Rectal smooth muscle tissue (tissue), 1 donor: ENCODE results near the gene JAKMIP3.

ENCODE experiments used
- H3K27ac ChIP-seq: one replicate; pipeline ENCODE4 v1.7.0; 2013; ENCODE audit warnings: low read depth, low read length, inconsistent platforms
- H3K27me3 ChIP-seq: one replicate; pipeline ENCODE4 v1.7.0; 2013; ENCODE audit warnings: low read length; ENCODE audit not compliant: control insufficient read depth, insufficient read depth
- H3K36me3 ChIP-seq: one replicate; pipeline ENCODE4 v1.7.0; 2013; ENCODE audit warnings: low read length; ENCODE audit not compliant: control insufficient read depth, insufficient read depth
- H3K4me1 ChIP-seq: one replicate; pipeline ENCODE4 v1.7.0; 2013; ENCODE audit warnings: low read length; ENCODE audit not compliant: control insufficient read depth, insufficient read depth
- H3K4me3 ChIP-seq: one replicate; pipeline ENCODE4 v1.7.0; 2013; ENCODE audit warnings: low read length
- H3K9ac ChIP-seq: one replicate; pipeline ENCODE4 v1.7.0; 2013; ENCODE audit warnings: low read length

The JAKMIP3 gene

GRCh38 chr10:132114953-132115520 lies 49.3 kb downstream of the JAKMIP3 start:
- H3K36me3 ChIP-seq: no peaks in the 10 kb centered on the region
- no peak overlapping the region for H3K27ac ChIP-seq
- no peak overlapping the region for H3K4me3 ChIP-seq
- H3K9ac ChIP-seq: no peak overlapping the region
- no peaks in the 10 kb centered on the region for H3K27me3 ChIP-seq
- H3K4me1 ChIP-seq: no peaks in the 10 kb centered on the region
